AG09309 (cell line): ENCODE measurements around the gene EFNA5.
A peak's percentile ranks its signal among the peaks of the same experiment; 100 is the strongest.

Source experiments
- DNase-seq: peaks from one replicate; pipeline ENCODE4 v3.0.0-alpha.2; 2010; ENCODE audit warnings: low read depth
- H3K4me3 ChIP-seq: 2 replicates; pipeline ENCODE4 v1.5.1; 2011; ENCODE audit warnings: mild to moderate bottlenecking, low read depth, low read length, moderate library complexity; ENCODE audit not compliant: control insufficient read depth
- TF ChIP-seq, protein P1 (sequence below): IDR thresholded peaks from 2 replicates; pipeline ENCODE4 v1.5.1; 2011; ENCODE audit warnings: mild to moderate bottlenecking, low read depth, low read length, inconsistent platforms; ENCODE audit not compliant: insufficient read depth, control insufficient read depth; ENCODE audit errors: missing control alignments

EFNA5 gene

DNA sequence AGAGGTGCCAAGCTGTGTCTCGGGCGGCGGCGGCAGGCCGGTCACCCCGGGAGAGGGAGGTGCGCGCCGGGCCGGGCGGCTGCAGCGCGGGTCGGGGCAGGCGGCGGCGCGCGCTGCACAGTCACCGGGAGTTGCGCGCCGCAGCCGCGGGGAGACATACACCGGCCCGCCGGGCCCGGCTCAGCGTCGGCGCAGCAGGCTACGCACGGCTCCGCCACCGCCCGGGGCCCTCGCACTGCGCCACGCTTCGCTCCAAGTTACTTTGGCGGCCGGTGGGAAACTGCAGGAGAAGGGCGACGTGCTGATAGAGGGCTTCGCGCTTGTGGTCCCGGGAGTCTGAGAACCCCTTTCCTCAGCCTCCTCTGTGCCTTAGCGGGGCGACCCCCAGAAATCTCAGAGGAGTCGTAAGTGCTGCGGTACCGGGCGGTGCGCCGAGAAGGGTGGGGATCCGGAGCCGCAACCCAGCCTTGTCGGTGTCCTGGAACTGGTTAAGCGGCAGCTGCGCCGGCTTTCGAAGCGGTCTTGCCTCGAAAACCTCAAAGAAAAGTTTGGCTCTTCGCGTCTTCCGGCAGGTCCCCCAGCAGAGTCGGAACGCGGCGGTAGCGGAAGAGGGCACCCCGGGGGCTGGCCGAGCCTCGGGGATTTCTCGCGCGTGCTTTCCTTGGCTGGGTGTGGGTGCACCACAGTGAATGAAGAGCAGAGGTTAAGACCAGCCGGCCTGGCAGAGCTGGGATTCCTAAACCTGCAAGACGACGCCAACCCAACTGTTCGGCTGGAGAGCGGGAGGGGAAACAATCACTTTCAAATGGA, at the start of gene EFNA5:
TSS of gene EFNA5 (minus strand) at position 6 of the 810 bp plus-strand sequence.
- DNase-seq = no peak
- H3K4me3 ChIP-seq = peak within 1 kb of the TSS; percentile 84
- TF ChIP-seq, protein P1, sequence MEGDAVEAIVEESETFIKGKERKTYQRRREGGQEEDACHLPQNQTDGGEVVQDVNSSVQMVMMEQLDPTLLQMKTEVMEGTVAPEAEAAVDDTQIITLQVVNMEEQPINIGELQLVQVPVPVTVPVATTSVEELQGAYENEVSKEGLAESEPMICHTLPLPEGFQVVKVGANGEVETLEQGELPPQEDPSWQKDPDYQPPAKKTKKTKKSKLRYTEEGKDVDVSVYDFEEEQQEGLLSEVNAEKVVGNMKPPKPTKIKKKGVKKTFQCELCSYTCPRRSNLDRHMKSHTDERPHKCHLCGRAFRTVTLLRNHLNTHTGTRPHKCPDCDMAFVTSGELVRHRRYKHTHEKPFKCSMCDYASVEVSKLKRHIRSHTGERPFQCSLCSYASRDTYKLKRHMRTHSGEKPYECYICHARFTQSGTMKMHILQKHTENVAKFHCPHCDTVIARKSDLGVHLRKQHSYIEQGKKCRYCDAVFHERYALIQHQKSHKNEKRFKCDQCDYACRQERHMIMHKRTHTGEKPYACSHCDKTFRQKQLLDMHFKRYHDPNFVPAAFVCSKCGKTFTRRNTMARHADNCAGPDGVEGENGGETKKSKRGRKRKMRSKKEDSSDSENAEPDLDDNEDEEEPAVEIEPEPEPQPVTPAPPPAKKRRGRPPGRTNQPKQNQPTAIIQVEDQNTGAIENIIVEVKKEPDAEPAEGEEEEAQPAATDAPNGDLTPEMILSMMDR = no peak

DNA sequence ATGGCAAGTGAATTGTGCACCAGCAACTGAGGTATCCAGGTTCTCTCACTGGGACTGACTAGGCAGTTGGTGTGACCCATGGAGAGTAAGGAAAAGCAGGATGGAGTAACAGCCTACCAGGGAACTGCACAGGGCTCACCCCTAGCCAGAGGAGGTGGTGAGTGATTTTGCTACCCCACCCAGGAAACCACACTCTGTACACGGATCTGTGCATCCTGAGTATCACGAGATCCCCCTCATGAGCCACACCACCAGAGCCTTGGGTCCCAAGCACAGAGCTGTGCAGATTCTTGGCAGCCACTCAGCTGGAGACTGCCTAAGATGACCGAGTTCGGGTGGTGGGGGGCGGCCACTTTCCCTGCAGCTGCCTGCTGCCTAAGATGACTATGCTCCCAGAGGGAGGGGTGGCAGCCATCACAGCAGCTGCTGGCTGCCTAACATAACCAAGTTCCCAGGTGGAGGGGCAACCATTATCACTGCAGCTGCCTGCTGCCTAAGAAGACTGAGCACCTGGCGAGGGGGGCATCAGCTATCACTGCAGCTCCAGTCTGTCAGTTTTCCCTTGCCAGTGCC, 48.4 kb upstream of the EFNA5 start:
- H3K4me3 ChIP-seq = no peak overlapping the region
- DNase-seq = no peak
- TF ChIP-seq, protein P1 = no peak

DNA sequence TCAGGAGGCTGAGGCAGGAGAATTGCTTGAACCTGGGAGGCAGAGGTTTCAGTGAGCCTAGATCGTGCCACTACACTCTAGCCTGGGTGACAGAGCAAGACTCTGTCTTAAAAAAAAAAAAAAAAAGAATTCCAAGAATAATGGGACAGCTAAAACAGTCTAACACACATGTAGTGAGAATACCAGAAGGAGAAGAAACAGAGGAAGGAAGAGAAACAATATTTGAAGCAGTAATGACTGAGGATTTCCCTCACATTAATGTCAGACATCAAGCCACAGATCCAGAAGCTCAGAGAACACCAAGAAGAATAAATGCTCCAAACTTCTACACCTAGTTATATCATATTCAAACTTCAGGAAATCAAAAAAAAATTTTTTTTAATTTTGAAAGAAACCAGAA, 47.1 kb upstream of the EFNA5 start:
- no peak for DNase-seq
- H3K4me3 ChIP-seq = no peak overlapping the region
- TF ChIP-seq, protein P1 = no peak

DNA sequence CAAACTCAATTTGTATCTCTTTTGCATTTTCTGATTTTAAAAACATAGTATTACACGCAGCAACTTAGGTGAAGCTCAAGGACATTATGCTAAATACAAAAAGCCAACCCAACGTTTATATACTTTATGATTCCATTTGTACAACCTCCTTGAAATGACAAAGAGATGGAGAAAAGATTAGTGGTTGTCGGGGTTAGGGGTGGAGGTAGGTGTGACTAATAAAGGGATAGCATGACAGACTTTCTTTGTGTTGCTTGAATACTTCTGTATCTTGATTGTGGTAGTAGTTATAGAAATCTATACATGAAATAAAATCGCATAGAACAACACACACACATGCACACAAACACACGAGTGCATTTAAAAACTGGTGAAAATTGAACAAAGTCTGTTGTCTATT, 42.5 kb upstream of the EFNA5 start:
- TF ChIP-seq, protein P1 = no peak
- DNase-seq = no peak
- H3K4me3 ChIP-seq = no peak overlapping the region

DNA sequence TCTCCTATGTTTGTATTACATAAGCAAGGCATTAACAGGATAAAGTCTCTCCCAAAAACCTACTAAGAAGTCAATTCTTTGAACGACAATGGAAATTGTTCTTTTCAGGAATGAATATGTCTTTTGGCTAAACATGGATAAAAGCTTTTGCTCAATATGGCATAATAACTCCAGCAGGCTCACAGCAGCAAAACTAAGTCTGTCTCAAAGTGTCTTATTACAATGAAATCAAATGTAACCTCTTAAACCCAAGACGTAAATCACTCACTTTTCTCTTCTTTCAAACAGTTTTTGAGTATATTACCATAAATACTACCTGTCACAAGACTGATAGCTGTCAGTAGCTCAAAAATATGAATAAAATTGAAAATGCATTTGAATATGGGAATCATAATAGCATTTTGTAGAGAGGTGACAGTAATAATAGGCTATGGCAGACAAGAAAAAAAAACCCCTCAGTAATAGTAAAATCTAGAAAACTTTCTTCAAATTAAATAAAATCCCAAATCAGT, 41.7 kb upstream of the EFNA5 start:
- TF ChIP-seq, protein P1 = no peak
- no peak overlapping the region for H3K4me3 ChIP-seq
- DNase-seq = no peak

DNA sequence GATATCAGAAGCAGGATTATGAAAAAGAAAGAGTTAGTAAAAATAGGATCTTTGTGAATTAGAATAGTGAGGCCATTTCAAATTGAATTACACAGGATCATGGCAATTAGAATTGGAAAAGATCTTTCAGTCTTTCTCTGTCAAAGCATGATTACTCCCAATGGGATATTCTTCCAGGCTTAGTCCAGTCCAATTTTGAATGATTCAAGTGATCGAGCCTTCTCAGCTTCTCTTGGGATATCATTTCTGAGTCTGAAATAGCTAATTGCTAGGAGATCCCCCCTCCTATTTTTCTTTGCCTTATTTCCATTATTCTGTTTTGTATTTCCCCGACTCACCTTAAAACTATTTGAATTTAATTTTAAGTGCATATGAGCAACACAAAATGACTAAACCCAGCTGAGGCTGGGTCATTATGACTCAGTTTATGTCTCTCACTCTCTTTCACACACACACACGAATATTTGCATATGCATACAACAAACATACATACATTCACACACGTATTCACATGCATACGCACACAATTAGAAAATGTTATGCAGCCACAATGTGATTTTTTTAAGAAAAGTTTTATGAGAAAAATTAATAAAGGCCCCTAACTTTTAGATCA, 34.8 kb upstream of the EFNA5 start:
- H3K4me3 ChIP-seq = no peak overlapping the region; the same call in none of the 2 replicates
- DNase-seq = peak; percentile 38
- TF ChIP-seq, protein P1 = no peak
